HepG2 (cell line): ENCODE data around the gene DMKN. TPM values are rescaled to one million over a fixed set of nuclear protein-coding genes. Genes with fewer than 3 reads are reported as not detected.

Experiments used
- ATF7 ChIP-seq, 2 experiments: fragments of 450-650 bp in 1 of 2; sonication (generic) in 1 of 2; formaldehyde crosslinking in 1 of 2; IDR thresholded peaks; 2 replicates each; pipeline versions ENCODE4 v1.4.0 to v1.6.1; 2016 to 2020; ENCODE audit warnings: antibody characterized with exemption in 1 of 2, mild to moderate bottlenecking in 1 of 2, missing genetic modification reagents in 1 of 2
- DPF2 ChIP-seq: sonication (generic); formaldehyde crosslinking; IDR thresholded peaks from 2 replicates; pipeline ENCODE4 v1.4.0; 2020; ENCODE audit warnings: mild to moderate bottlenecking, low read depth, missing genetic modification reagents, borderline replicate concordance
- GLI4 ChIP-seq: sonication (generic); formaldehyde crosslinking; IDR thresholded peaks from 2 replicates; pipeline ENCODE4 v1.5.1; 2020; ENCODE audit warnings: missing genetic modification reagents, mild to moderate bottlenecking, moderate library complexity, borderline replicate concordance
- HOXA9 ChIP-seq: sonication (generic); formaldehyde crosslinking; IDR thresholded peaks from 2 replicates; pipeline ENCODE4 v1.8.1; 2022; ENCODE audit warnings: missing genetic modification reagents, mild to moderate bottlenecking, moderate library complexity, borderline replicate concordance
- NFYB ChIP-seq: sonication (generic); formaldehyde crosslinking; IDR thresholded peaks from 2 replicates; pipeline ENCODE4 v1.4.0; 2020; ENCODE audit warnings: missing genetic modification reagents
- NFYC ChIP-seq: IDR thresholded peaks from 2 replicates; pipeline ENCODE4 v1.6.1; 2016; ENCODE audit warnings: missing genetic modification reagents, missing compliant biosample characterization
- SPEN ChIP-seq: sonication (generic); formaldehyde crosslinking; IDR thresholded peaks from 2 replicates; pipeline ENCODE4 v1.5.1; 2020; ENCODE audit warnings: low read depth, mild to moderate bottlenecking, missing genetic modification reagents
- ZFP36 ChIP-seq: fragments of 150-350 bp; IDR thresholded peaks from 2 replicates; pipeline ENCODE4 v1.6.1; 2018; ENCODE audit warnings: borderline replicate concordance, low read length, low read depth; ENCODE audit not compliant: partially characterized antibody
- ZNF124 ChIP-seq: sonication (generic); formaldehyde crosslinking; IDR thresholded peaks from 2 replicates; pipeline ENCODE4 v1.4.0; 2020; ENCODE audit warnings: missing genetic modification reagents
- ZNF567 ChIP-seq: sonication (generic); formaldehyde crosslinking; IDR thresholded peaks from 2 replicates; pipeline ENCODE4 v1.8.1; 2023; ENCODE audit warnings: mild to moderate bottlenecking, missing genetic modification reagents, borderline replicate concordance
- ZNF776 ChIP-seq: sonication (generic); formaldehyde crosslinking; IDR thresholded peaks from 2 replicates; pipeline ENCODE4 v1.4.0; 2020; ENCODE audit warnings: mild to moderate bottlenecking, missing genetic modification reagents
- ZNF839 ChIP-seq: sonication (generic); formaldehyde crosslinking; IDR thresholded peaks from 2 replicates; pipeline ENCODE4 v1.4.0; 2020; ENCODE audit warnings: missing genetic modification reagents, mild to moderate bottlenecking, borderline replicate concordance
- polyA plus RNA-seq, 8 experiments: library from polyadenylated mRNA; depleted of rRNA in 3 of 8; stranded (reverse) in 7 of 8; unstranded in 1 of 8; fragments of >200 nt; fragmentation: Illumina TruSeq in 4 of 8; extraction: Trizol in 4 of 8; gene quantifications; 2 replicates each; pipeline versions ENCODE4 v1.2.1 to v1.2.3, GENCODE V29; 2011 to 2016; ENCODE audit warnings: low read depth in 4 of 8, missing spikeins in 1 of 8, mixed read lengths in 1 of 8; ENCODE audit not compliant: insufficient read depth in 1 of 8
- total RNA-seq, 5 experiments: library from RNA; depleted of rRNA; stranded (reverse); fragments of >200 nt; fragmentation: Illumina TruSeq; extraction: Trizol; gene quantifications; 2 replicates each; pipeline ENCODE4 v1.2.3, GENCODE V29; 2016; ENCODE audit warnings: low read depth in 1 of 5
- TF ChIP-seq, protein P1 (sequence below): sonication (generic); formaldehyde crosslinking; IDR thresholded peaks from 2 replicates; pipeline ENCODE4 v1.5.0; 2020; ENCODE audit warnings: mild to moderate bottlenecking, missing genetic modification reagents
- TF ChIP-seq, protein P2 (sequence below): IDR thresholded peaks from 2 replicates; pipeline ENCODE4 v1.6.1; 2016
- TF ChIP-seq, protein P3 (sequence below): IDR thresholded peaks from 2 replicates; pipeline ENCODE4 v1.6.1; 2016; ENCODE audit warnings: mild to moderate bottlenecking
- TF ChIP-seq, protein P4 (sequence below): sonication (generic); formaldehyde crosslinking; IDR thresholded peaks from 2 replicates; pipeline ENCODE4 v1.4.0; 2020; ENCODE audit warnings: missing genetic modification reagents
- TF ChIP-seq, protein P5 (sequence below): sonication (generic); formaldehyde crosslinking; conservative IDR thresholded peaks from 2 replicates; pipeline ENCODE4 v1.4.0; 2020; ENCODE audit warnings: missing genetic modification reagents

Gene DMKN
- total and polyA plus RNA-seq, 2 of the 13 experiments (the other 11 are each of a cell fraction or from before 2014, with no cell fraction given): 50.8 to 57.1 TPM

DNA sequence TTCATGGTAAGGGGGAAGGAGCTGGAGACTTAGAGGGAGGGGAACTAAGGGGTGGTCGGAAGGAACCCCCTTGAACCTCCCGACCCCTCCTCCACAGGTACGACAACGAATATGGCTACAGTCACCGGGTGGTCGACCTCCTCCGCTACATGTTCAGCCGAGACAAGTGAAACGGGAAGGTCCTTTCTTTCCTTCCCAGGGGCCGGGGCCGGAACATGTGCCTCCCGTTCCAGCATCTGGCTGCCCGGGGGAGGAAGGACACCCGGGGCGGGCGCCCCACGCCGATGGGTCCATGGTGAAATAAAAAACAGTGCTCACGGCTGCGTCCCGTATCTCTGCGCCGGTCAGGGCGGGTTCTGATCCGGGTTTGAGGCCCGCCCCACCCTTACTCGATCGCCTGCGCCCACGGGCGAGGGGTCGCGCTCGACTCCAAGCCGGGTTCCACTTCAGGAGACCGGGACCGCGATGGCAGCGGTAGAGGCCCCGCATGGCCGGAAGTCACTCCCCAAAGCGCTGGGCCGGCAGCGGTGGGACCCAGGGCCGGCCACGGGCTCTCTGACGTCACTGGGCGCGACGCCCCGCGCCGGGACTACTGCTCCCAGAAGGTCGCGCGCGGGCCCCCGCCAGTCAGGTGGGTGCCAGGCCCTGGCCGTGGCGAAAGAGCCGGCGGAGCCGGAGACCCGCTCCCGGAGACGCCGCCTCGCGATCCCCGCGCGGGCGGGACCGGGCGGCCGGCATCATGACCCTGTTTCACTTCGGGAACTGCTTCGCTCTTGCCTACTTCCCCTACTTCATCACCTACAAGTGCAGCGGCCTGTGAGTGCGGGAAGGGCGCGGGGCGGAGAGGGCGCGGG is 31.8 kb upstream of the DMKN start, which contains the start of gene TMEM147 (continued):
- TF ChIP-seq, protein P1, sequence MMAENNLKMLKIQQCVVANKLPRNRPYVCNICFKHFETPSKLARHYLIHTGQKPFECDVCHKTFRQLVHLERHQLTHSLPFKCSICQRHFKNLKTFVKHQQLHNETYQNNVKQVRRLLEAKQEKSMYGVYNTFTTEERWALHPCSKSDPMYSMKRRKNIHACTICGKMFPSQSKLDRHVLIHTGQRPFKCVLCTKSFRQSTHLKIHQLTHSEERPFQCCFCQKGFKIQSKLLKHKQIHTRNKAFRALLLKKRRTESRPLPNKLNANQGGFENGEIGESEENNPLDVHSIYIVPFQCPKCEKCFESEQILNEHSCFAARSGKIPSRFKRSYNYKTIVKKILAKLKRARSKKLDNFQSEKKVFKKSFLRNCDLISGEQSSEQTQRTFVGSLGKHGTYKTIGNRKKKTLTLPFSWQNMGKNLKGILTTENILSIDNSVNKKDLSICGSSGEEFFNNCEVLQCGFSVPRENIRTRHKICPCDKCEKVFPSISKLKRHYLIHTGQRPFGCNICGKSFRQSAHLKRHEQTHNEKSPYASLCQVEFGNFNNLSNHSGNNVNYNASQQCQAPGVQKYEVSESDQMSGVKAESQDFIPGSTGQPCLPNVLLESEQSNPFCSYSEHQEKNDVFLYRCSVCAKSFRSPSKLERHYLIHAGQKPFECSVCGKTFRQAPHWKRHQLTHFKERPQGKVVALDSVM (CRISPR knock-in tag): peak; percentile 73; the same call in 1 of the 2 replicates
- no peak for TF ChIP-seq ZNF839 (CRISPR knock-in tag)
- peak; percentile 84 for TF ChIP-seq SPEN
- peak; percentile 44; the same call in 1 of the 2 replicates for TF ChIP-seq NFYC
- TF ChIP-seq, protein P2, sequence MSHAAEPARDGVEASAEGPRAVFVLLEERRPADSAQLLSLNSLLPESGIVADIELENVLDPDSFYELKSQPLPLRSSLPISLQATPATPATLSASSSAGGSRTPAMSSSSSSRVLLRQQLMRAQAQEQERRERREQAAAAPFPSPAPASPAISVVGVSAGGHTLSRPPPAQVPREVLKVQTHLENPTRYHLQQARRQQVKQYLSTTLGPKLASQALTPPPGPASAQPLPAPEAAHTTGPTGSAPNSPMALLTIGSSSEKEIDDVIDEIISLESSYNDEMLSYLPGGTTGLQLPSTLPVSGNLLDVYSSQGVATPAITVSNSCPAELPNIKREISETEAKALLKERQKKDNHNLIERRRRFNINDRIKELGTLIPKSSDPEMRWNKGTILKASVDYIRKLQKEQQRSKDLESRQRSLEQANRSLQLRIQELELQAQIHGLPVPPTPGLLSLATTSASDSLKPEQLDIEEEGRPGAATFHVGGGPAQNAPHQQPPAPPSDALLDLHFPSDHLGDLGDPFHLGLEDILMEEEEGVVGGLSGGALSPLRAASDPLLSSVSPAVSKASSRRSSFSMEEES: peak; percentile 68; the same call in 1 of the 2 replicates
- no peak for TF ChIP-seq GLI4 (CRISPR knock-in tag)
- TF ChIP-seq ZNF776 (CRISPR knock-in tag): peak; percentile 59; the same call in 1 of the 2 replicates
- TF ChIP-seq, protein P3, sequence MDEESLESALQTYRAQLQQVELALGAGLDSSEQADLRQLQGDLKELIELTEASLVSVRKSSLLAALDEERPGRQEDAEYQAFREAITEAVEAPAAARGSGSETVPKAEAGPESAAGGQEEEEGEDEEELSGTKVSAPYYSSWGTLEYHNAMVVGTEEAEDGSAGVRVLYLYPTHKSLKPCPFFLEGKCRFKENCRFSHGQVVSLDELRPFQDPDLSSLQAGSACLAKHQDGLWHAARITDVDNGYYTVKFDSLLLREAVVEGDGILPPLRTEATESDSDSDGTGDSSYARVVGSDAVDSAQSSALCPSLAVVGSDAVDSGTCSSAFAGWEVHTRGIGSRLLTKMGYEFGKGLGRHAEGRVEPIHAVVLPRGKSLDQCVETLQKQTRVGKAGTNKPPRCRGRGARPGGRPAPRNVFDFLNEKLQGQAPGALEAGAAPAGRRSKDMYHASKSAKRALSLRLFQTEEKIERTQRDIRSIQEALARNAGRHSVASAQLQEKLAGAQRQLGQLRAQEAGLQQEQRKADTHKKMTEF: peak; percentile 89
- TF ChIP-seq HOXA9 (CRISPR knock-in tag): no peak
- TF ChIP-seq, protein P4, sequence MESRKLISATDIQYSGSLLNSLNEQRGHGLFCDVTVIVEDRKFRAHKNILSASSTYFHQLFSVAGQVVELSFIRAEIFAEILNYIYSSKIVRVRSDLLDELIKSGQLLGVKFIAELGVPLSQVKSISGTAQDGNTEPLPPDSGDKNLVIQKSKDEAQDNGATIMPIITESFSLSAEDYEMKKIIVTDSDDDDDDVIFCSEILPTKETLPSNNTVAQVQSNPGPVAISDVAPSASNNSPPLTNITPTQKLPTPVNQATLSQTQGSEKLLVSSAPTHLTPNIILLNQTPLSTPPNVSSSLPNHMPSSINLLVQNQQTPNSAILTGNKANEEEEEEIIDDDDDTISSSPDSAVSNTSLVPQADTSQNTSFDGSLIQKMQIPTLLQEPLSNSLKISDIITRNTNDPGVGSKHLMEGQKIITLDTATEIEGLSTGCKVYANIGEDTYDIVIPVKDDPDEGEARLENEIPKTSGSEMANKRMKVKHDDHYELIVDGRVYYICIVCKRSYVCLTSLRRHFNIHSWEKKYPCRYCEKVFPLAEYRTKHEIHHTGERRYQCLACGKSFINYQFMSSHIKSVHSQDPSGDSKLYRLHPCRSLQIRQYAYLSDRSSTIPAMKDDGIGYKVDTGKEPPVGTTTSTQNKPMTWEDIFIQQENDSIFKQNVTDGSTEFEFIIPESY: no peak
- TF ChIP-seq DPF2 (CRISPR knock-in tag): no peak
- no peak for TF ChIP-seq ZNF124 (CRISPR knock-in tag)
- TF ChIP-seq ATF7 (IDR thresholded peaks at IDR 0.05): no peak
- no peak for TF ChIP-seq ATF7 (CRISPR knock-in tag; IDR thresholded peaks at IDR 0.05)
- TF ChIP-seq, protein P5, sequence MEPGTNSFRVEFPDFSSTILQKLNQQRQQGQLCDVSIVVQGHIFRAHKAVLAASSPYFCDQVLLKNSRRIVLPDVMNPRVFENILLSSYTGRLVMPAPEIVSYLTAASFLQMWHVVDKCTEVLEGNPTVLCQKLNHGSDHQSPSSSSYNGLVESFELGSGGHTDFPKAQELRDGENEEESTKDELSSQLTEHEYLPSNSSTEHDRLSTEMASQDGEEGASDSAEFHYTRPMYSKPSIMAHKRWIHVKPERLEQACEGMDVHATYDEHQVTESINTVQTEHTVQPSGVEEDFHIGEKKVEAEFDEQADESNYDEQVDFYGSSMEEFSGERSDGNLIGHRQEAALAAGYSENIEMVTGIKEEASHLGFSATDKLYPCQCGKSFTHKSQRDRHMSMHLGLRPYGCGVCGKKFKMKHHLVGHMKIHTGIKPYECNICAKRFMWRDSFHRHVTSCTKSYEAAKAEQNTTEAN (CRISPR knock-in tag): 0 out of 2 replicates have a peak, but pooled peaks have one; percentile 64
- no peak for TF ChIP-seq ZFP36
- peak; percentile 61 for TF ChIP-seq NFYB (CRISPR knock-in tag)
- TF ChIP-seq ZNF567 (CRISPR knock-in tag): no peak; the same call in 1 of the 2 replicates
